ENCODE data around the gene NPIPA2. TPM values are rescaled to one million over a fixed set of nuclear protein-coding genes. Genes with fewer than 3 reads are reported as not detected.
A peak's percentile ranks its signal among the peaks of the same experiment; 100 is the strongest.
"Not testable (repeated sequence)": the region's sequence is repeated elsewhere in the genome, so short reads cannot be mapped to it uniquely, and the experiment has no call there.

NPIPA2 gene
- total RNA-seq = 3.5 and 5.0 TPM in 2 replicates

- H3K4me1 Mint-ChIP-seq; DNase-seq; H3K27ac Mint-ChIP-seq; intact Hi-C loops (cut with micrococcal nuclease); H3K36me3 Mint-ChIP-seq (ENCODE audit: low read depth); POLR2A ChIA-PET; H3K4me3 Mint-ChIP-seq; H3K27me3 Mint-ChIP-seq; CTCF ChIA-PET; H3K9me3 Mint-ChIP-seq: not testable (repeated sequence)
- peak; percentile 100 for ATAC-seq (ENCODE audit: low read depth)
These were observed at the start of gene NPIPA2 for GRCh38 chr16:14742273-14743128. Gene NPIPA2, plus strand, starts transcription at chr16:14742533. Its CDS starts 5,533 bp downstream, at chr16:14748066.

GRCh38 chr16:14694129-14694528 is 48.2 kb upstream of the NPIPA2 start, which contains the start of gene PLA2G10:
Gene PLA2G10, minus strand, starts transcription at chr16:14694308. Its CDS starts 79 bp downstream, at chr16:14694229.
- H3K4me3 Mint-ChIP-seq; H3K27ac Mint-ChIP-seq; CTCF ChIA-PET; H3K36me3 Mint-ChIP-seq (ENCODE audit: low read depth); DNase-seq; POLR2A ChIA-PET; H3K27me3 Mint-ChIP-seq; H3K9me3 Mint-ChIP-seq; H3K4me1 Mint-ChIP-seq; intact Hi-C loops (cut with micrococcal nuclease); ATAC-seq (ENCODE audit: low read depth): not testable (repeated sequence)

GRCh38 chr16:14701859-14702258 is 40.5 kb upstream of the NPIPA2 start:
- H3K27me3 Mint-ChIP-seq; H3K9me3 Mint-ChIP-seq; CTCF ChIA-PET; H3K4me3 Mint-ChIP-seq; intact Hi-C loops (cut with micrococcal nuclease); POLR2A ChIA-PET; H3K4me1 Mint-ChIP-seq; ATAC-seq (ENCODE audit: low read depth); H3K27ac Mint-ChIP-seq; H3K36me3 Mint-ChIP-seq (ENCODE audit: low read depth); DNase-seq: not testable (repeated sequence)

GRCh38 chr16:14702672-14703071 is 39.7 kb upstream of the NPIPA2 start:
- H3K4me1 Mint-ChIP-seq; POLR2A ChIA-PET; H3K4me3 Mint-ChIP-seq; H3K27ac Mint-ChIP-seq; ATAC-seq (ENCODE audit: low read depth); intact Hi-C loops (cut with micrococcal nuclease); DNase-seq; CTCF ChIA-PET; H3K36me3 Mint-ChIP-seq (ENCODE audit: low read depth); H3K9me3 Mint-ChIP-seq; H3K27me3 Mint-ChIP-seq: not testable (repeated sequence)

GRCh38 chr16:14703156-14704011 is 38.9 kb upstream of the NPIPA2 start, which contains the start of gene NPIPA3:
Gene NPIPA3, plus strand, starts transcription at chr16:14703411. Its CDS starts 5,533 bp downstream, at chr16:14708944.
- POLR2A ChIA-PET; H3K4me3 Mint-ChIP-seq; CTCF ChIA-PET; DNase-seq; H3K27me3 Mint-ChIP-seq; H3K9me3 Mint-ChIP-seq; H3K27ac Mint-ChIP-seq; H3K4me1 Mint-ChIP-seq; H3K36me3 Mint-ChIP-seq (ENCODE audit: low read depth); intact Hi-C loops (cut with micrococcal nuclease): not testable (repeated sequence)
- peak; percentile 99 for ATAC-seq (ENCODE audit: low read depth)

- intact Hi-C loops (cut with micrococcal nuclease); CTCF ChIA-PET; H3K36me3 Mint-ChIP-seq (ENCODE audit: low read depth); H3K27me3 Mint-ChIP-seq; DNase-seq; H3K4me3 Mint-ChIP-seq; H3K27ac Mint-ChIP-seq; H3K9me3 Mint-ChIP-seq; ATAC-seq (ENCODE audit: low read depth); POLR2A ChIA-PET; H3K4me1 Mint-ChIP-seq: not testable (repeated sequence)
These were observed 9.1 kb upstream of the NPIPA2 start for GRCh38 chr16:14733233-14733632.

GRCh38 chr16:14740832-14741385 is 1.4 kb upstream of the NPIPA2 start:
- H3K4me3 Mint-ChIP-seq; intact Hi-C loops (cut with micrococcal nuclease); H3K27ac Mint-ChIP-seq; POLR2A ChIA-PET; H3K9me3 Mint-ChIP-seq; DNase-seq; H3K4me1 Mint-ChIP-seq; CTCF ChIA-PET; H3K36me3 Mint-ChIP-seq (ENCODE audit: low read depth); H3K27me3 Mint-ChIP-seq; ATAC-seq (ENCODE audit: low read depth): not testable (repeated sequence)

GRCh38 chr16:14741794-14742193 is 539 bp upstream of the NPIPA2 start:
- CTCF ChIA-PET, H3K4me1 Mint-ChIP-seq, POLR2A ChIA-PET: not testable (repeated sequence)

GRCh38 chr16:14773654-14774053 is 31.3 kb downstream of the NPIPA2 start:
- ATAC-seq (ENCODE audit: low read depth); DNase-seq; POLR2A ChIA-PET; H3K4me1 Mint-ChIP-seq; H3K27ac Mint-ChIP-seq; intact Hi-C loops (cut with micrococcal nuclease); H3K27me3 Mint-ChIP-seq; CTCF ChIA-PET; H3K36me3 Mint-ChIP-seq (ENCODE audit: low read depth); H3K4me3 Mint-ChIP-seq; H3K9me3 Mint-ChIP-seq: not testable (repeated sequence)

More at GRCh38 chr16:14741794-14742193, 539 bp upstream of the NPIPA2 start:
- ATAC-seq (ENCODE audit: low read depth); H3K9me3 Mint-ChIP-seq; DNase-seq; H3K27ac Mint-ChIP-seq; H3K36me3 Mint-ChIP-seq (ENCODE audit: low read depth); H3K27me3 Mint-ChIP-seq; intact Hi-C loops (cut with micrococcal nuclease); H3K4me3 Mint-ChIP-seq: not testable (repeated sequence)

GRCh38 chr16:14775624-14776023 is 33.3 kb downstream of the NPIPA2 start:
- H3K27ac Mint-ChIP-seq; CTCF ChIA-PET; DNase-seq; POLR2A ChIA-PET; H3K4me1 Mint-ChIP-seq; ATAC-seq (ENCODE audit: low read depth); H3K9me3 Mint-ChIP-seq; intact Hi-C loops (cut with micrococcal nuclease); H3K4me3 Mint-ChIP-seq; H3K27me3 Mint-ChIP-seq; H3K36me3 Mint-ChIP-seq (ENCODE audit: low read depth): not testable (repeated sequence)

- H3K9me3 Mint-ChIP-seq; DNase-seq; H3K27ac Mint-ChIP-seq; H3K4me3 Mint-ChIP-seq; POLR2A ChIA-PET; H3K36me3 Mint-ChIP-seq (ENCODE audit: low read depth); H3K27me3 Mint-ChIP-seq; H3K4me1 Mint-ChIP-seq; CTCF ChIA-PET; ATAC-seq (ENCODE audit: low read depth); intact Hi-C loops (cut with micrococcal nuclease): not testable (repeated sequence)
These were observed 34.4 kb downstream of the NPIPA2 start for GRCh38 chr16:14776763-14777162.
